GM10847 (cell line): ENCODE data around the gene OSBPL7.

ENCODE experiments used
- POLR2A ChIP-seq: IDR thresholded peaks from 2 replicates; pipeline ENCODE4 v1.6.1; 2011; ENCODE audit not compliant: insufficient read length; ENCODE audit errors: extremely low read depth

The OSBPL7 gene

GRCh38 chr17:47806913-47807255 is 14.7 kb downstream of the OSBPL7 start:
- TF ChIP-seq POLR2A: no peak

- TF ChIP-seq POLR2A: no peak
Observed at GRCh38 chr17:47806026-47806912, 15.3 kb downstream of the OSBPL7 start.

- no peak for TF ChIP-seq POLR2A
Observed at GRCh38 chr17:47804461-47804860, 17.1 kb downstream of the OSBPL7 start.

GRCh38 chr17:47803751-47804150 is 17.8 kb downstream of the OSBPL7 start:
- TF ChIP-seq POLR2A: no peak

GRCh38 chr17:47803201-47803600 is 18.4 kb downstream of the OSBPL7 start:
- TF ChIP-seq POLR2A: no peak

- no peak for TF ChIP-seq POLR2A
Observed at GRCh38 chr17:47802341-47803022, 19.1 kb downstream of the OSBPL7 start.

GRCh38 chr17:47801906-47802305 is 19.7 kb downstream of the OSBPL7 start:
- no peak for TF ChIP-seq POLR2A

GRCh38 chr17:47801176-47801765 is 20.3 kb downstream of the OSBPL7 start:
- no peak for TF ChIP-seq POLR2A

- no peak for TF ChIP-seq POLR2A
Observed at GRCh38 chr17:47800686-47801085, 20.9 kb downstream of the OSBPL7 start.

- no peak for TF ChIP-seq POLR2A
Observed at GRCh38 chr17:47797797-47798196, 23.8 kb downstream of the OSBPL7 start.

GRCh38 chr17:47792979-47793378 is 28.6 kb downstream of the OSBPL7 start:
- no peak for TF ChIP-seq POLR2A

- no peak for TF ChIP-seq POLR2A
Observed at GRCh38 chr17:47792457-47792856, 29.1 kb downstream of the OSBPL7 start.

GRCh38 chr17:47791025-47791424 is 30.6 kb downstream of the OSBPL7 start:
- TF ChIP-seq POLR2A: no peak

- no peak for TF ChIP-seq POLR2A
Observed at GRCh38 chr17:47789611-47790561, 31.7 kb downstream of the OSBPL7 start.

- no peak for TF ChIP-seq POLR2A
Observed at GRCh38 chr17:47785538-47786123, 36.0 kb downstream of the OSBPL7 start.

GRCh38 chr17:47781397-47781796 is 40.2 kb downstream of the OSBPL7 start:
- no peak for TF ChIP-seq POLR2A
